ENCODE results near the gene ERO1B. TPM values are rescaled to one million over a fixed set of nuclear protein-coding genes. Genes with fewer than 3 reads are reported as not detected.
A peak's percentile ranks its signal among the peaks of the same experiment; 100 is the strongest.

Gene ERO1B
- total RNA-seq, 1 donor from 2014 or later = 11.3 TPM

- no peak for DNase-seq (ENCODE audit: low read depth)
Measured at GRCh38 chr1:236301080-236301957, 19.6 kb upstream of the ERO1B start.

GRCh38 chr1:236297161-236297560 is 15.4 kb upstream of the ERO1B start:
- DNase-seq (ENCODE audit: low read depth) = no peak

GRCh38 chr1:236292425-236292824 is 10.7 kb upstream of the ERO1B start:
- DNase-seq (ENCODE audit: low read depth) = no peak

GRCh38 chr1:236289492-236290131 is 7.9 kb upstream of the ERO1B start:
- no peak for DNase-seq (ENCODE audit: low read depth)

GRCh38 chr1:236288620-236288976 is 6.8 kb upstream of the ERO1B start:
- DNase-seq (ENCODE audit: low read depth) = no peak

GRCh38 chr1:236287757-236288619 is 6.2 kb upstream of the ERO1B start:
- DNase-seq (ENCODE audit: low read depth) = peak; percentile 90

- no peak for DNase-seq (ENCODE audit: low read depth)
Measured at GRCh38 chr1:236287356-236287755, 5.6 kb upstream of the ERO1B start.

- no peak for DNase-seq (ENCODE audit: low read depth)
Measured at GRCh38 chr1:236284291-236284721, 2.5 kb upstream of the ERO1B start.

- no peak for DNase-seq (ENCODE audit: low read depth)
Measured at GRCh38 chr1:236282719-236283118, 961 bp upstream of the ERO1B start.

GRCh38 chr1:236282425-236282716 is 613 bp upstream of the ERO1B start:
- DNase-seq (ENCODE audit: low read depth) = no peak

- no peak for DNase-seq (ENCODE audit: low read depth)
Measured at GRCh38 chr1:236281198-236281653, 532 bp downstream of the ERO1B start.

GRCh38 chr1:236280438-236281197 is 1.1 kb downstream of the ERO1B start:
- no peak for DNase-seq (ENCODE audit: low read depth)

- no peak for DNase-seq (ENCODE audit: low read depth)
Measured at GRCh38 chr1:236275586-236275985, 6.2 kb downstream of the ERO1B start.

GRCh38 chr1:236275061-236275460 is 6.7 kb downstream of the ERO1B start:
- DNase-seq (ENCODE audit: low read depth) = no peak

- DNase-seq (ENCODE audit: low read depth) = no peak
Measured at GRCh38 chr1:236273358-236273757, 8.4 kb downstream of the ERO1B start.

GRCh38 chr1:236269439-236269838 is 12.3 kb downstream of the ERO1B start:
- no peak for DNase-seq (ENCODE audit: low read depth)

GRCh38 chr1:236261898-236262297 is 19.9 kb downstream of the ERO1B start:
- DNase-seq (ENCODE audit: low read depth) = no peak

- DNase-seq (ENCODE audit: low read depth) = no peak
Measured at GRCh38 chr1:236261033-236261432, 20.7 kb downstream of the ERO1B start.

- no peak for DNase-seq (ENCODE audit: low read depth)
Measured at GRCh38 chr1:236259043-236259442, 22.7 kb downstream of the ERO1B start.

GRCh38 chr1:236258114-236258622 is 23.6 kb downstream of the ERO1B start:
- no peak for DNase-seq (ENCODE audit: low read depth)

- DNase-seq (ENCODE audit: low read depth) = no peak
Measured at GRCh38 chr1:236257216-236257615, 24.5 kb downstream of the ERO1B start.
